ENCODE data around the gene NME2.

DNA sequence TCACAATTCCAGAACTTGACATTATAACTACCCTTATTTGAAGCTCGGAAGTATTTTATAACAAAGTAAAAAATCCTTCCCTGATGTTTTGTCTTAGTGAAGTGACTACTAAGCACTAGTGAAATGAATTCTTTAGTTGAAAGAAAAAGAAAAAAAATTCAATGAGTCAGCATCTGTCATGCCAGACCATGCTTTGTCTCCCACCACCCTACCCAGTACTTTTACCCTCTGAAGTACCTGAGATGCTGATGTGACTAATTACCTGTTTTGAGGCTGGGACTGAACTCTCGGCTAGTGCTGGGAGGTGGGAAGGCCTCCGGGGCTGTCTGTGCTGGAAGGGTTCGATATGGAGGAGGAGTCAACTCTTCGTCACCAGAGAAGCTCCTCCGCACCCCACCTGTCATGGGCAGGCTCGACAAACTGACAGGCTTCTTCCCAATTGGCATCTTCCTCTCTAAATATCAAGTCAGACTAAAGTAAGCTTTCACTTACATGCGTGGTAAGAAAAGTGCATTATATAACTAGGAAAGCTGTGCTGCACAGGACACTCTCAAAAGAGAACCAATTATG is 19.6 kb downstream of the NME2 start:
- TF ChIP-seq, protein P1, sequence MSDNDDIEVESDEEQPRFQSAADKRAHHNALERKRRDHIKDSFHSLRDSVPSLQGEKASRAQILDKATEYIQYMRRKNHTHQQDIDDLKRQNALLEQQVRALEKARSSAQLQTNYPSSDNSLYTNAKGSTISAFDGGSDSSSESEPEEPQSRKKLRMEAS (IDR thresholded peaks at IDR 0.05) = no peak
- TF ChIP-seq, protein P2, sequence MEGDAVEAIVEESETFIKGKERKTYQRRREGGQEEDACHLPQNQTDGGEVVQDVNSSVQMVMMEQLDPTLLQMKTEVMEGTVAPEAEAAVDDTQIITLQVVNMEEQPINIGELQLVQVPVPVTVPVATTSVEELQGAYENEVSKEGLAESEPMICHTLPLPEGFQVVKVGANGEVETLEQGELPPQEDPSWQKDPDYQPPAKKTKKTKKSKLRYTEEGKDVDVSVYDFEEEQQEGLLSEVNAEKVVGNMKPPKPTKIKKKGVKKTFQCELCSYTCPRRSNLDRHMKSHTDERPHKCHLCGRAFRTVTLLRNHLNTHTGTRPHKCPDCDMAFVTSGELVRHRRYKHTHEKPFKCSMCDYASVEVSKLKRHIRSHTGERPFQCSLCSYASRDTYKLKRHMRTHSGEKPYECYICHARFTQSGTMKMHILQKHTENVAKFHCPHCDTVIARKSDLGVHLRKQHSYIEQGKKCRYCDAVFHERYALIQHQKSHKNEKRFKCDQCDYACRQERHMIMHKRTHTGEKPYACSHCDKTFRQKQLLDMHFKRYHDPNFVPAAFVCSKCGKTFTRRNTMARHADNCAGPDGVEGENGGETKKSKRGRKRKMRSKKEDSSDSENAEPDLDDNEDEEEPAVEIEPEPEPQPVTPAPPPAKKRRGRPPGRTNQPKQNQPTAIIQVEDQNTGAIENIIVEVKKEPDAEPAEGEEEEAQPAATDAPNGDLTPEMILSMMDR (IDR thresholded peaks at IDR 0.05; ENCODE audit: low read depth, low read length, missing input control) = no peak
- TF ChIP-seq NR2F2 (IDR thresholded peaks at IDR 0.05) = no peak
- no peak for TF ChIP-seq HNF4A (conservative IDR thresholded peaks at IDR 0.05)
- no peak for TF ChIP-seq YY1 (IDR thresholded peaks at IDR 0.05)
- TF ChIP-seq, protein P3, sequence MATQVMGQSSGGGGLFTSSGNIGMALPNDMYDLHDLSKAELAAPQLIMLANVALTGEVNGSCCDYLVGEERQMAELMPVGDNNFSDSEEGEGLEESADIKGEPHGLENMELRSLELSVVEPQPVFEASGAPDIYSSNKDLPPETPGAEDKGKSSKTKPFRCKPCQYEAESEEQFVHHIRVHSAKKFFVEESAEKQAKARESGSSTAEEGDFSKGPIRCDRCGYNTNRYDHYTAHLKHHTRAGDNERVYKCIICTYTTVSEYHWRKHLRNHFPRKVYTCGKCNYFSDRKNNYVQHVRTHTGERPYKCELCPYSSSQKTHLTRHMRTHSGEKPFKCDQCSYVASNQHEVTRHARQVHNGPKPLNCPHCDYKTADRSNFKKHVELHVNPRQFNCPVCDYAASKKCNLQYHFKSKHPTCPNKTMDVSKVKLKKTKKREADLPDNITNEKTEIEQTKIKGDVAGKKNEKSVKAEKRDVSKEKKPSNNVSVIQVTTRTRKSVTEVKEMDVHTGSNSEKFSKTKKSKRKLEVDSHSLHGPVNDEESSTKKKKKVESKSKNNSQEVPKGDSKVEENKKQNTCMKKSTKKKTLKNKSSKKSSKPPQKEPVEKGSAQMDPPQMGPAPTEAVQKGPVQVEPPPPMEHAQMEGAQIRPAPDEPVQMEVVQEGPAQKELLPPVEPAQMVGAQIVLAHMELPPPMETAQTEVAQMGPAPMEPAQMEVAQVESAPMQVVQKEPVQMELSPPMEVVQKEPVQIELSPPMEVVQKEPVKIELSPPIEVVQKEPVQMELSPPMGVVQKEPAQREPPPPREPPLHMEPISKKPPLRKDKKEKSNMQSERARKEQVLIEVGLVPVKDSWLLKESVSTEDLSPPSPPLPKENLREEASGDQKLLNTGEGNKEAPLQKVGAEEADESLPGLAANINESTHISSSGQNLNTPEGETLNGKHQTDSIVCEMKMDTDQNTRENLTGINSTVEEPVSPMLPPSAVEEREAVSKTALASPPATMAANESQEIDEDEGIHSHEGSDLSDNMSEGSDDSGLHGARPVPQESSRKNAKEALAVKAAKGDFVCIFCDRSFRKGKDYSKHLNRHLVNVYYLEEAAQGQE (IDR thresholded peaks at IDR 0.05) = no peak
- no peak for TF ChIP-seq FOXA1 (IDR thresholded peaks at IDR 0.05)
